ENCODE measurements around the gene HSF2BP. TPM values are rescaled to one million over a fixed set of nuclear protein-coding genes. Genes with fewer than 3 reads are reported as not detected.
"Not testable (repeated sequence)": the region's sequence is repeated elsewhere in the genome, so short reads cannot be mapped to it uniquely, and the experiment has no call there.

The HSF2BP gene
- total RNA-seq, 1 donor from 2014 or later, result 0.20 TPM

DNA sequence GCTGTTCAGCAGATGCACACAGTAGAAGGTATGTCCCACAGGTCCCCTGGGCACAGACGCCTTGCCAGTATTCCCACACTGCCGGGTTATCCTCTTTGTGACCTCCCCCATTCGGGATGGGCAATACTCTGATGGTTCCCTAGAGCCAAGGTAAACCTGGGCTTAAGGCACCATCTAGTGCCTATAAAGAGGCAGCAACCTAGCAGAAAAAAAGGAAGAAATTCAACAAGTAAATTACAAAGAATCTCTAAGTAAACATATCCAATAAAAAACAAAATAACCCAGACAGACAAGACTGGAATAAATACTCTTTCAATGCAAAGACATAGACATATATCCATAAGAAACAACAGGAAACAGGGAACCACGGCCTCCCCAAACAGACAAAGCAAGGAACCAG is 39.4 kb downstream of the HSF2BP start:
- DNase-seq (ENCODE audit: low read depth in 2 of 2), result peak in 1 of 2 donors; percentile 15

DNA sequence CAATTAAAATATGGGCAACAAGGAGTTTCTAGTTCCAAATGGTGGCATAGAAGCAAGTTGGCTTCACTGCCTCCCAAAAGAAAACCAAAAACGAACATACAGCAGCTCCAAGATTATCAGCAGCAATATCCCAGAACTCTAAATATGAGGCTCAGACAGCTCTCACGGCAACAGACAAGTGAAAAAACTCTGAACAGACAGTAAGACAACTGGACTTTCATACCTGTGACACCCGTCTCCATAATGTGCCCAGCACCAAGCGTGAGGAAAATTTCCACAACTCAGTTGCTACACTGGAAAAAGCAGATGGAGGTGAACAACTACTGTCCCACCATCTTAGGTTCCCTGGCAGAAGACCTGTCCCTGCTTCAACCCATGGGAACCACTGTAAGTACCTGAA is 39.9 kb downstream of the HSF2BP start:
- no peak for DNase-seq (ENCODE audit: low read depth in 2 of 2)

DNA sequence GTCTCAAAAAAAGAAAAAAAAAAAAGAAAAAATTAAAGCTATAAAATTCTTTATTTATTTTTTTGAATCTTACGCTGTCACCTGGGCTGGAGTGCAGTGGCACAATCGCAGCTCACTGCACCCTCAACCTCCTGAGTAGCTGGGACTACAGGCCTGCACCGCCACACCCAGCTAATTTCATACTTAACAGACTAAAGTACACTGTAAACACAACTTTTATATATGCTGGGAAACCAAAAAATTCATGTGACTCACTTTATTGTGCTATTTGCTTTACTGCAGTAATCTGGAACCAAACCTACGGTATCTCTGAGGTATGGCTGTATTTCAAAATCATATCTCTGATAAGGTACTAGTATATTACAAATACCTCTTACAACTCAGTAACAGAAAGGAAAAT is 40.3 kb downstream of the HSF2BP start:
- DNase-seq (ENCODE audit: low read depth in 2 of 2), result no peak

DNA sequence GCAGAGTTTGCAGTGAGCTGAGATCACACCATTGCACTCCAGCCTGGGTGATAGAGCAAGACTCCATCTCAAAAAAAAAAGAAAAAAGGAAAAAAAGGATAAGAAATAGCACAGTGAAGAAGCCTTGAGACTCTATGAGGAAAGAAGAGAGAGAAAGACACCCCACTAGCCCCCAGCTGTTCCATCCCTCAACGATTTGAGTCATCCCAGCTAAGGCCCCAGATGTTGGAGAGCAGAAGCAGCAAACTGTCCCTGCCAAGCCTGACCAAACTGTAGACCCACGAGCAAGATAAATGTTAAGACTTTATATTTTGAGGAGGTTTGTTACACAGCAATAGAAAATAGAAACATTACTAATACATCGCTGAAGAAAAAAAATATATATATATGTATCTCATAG is 42.4 kb downstream of the HSF2BP start:
- not testable (repeated sequence) for DNase-seq (ENCODE audit: low read depth in 2 of 2)

DNA sequence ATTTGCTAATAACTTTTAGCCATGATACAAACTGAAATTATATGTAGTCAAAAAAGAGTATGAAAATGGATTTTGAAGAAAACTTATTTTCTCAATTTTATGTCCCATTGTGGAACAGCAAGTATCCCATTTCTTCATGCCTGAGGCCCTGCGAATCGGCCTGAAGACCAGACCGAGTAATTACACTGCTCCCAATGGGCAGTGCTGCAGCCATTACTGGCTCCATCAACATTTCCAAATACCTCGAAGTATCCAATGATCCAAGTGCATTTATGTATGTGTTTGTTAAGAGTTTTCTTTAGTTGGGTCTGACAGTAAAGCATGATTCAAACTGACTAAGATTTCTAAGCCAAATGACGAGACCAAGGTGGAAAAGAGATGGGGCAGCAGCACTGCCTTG is 44.4 kb downstream of the HSF2BP start:
- DNase-seq (ENCODE audit: low read depth in 2 of 2), result no peak

DNA sequence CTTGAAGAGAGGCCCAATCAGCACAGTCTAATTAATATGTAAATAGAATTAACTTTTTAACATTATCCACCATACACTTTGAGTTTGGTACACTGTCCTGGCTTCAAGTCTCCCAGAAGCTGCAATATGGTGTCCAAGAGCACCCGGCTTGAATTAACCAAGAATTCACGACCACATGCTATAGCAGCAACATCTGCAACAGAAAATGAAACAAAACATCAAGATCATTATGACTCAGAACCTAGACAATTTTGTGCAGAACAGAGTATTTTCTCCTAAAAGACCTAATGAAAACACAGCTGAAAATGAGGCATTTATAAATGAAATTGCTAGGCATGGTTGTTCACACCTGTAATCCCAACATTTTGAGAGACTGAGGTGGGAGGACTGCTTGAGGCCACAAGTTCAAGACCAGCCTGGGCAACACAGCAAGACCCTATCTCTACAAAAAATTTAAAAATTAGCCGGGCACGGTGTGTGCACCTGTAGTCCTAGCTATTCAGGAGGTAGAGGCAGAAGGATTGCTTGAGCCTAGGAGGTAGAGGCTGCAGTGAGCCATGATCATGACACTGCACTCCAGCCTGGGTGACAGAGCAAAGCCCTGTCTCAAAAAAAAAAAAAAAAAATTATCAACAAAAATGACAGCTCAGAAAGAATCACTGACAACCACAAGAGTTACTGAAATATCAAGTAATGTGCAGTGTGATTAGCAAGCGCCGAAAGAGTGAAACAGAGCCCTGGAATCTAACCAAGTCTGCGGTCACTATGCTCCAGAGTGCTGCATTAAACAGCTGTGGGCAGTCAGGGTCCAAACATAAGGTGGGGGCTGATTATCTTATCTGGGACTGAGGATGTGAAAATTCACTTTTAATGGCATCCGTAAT is 45.3 kb downstream of the HSF2BP start:
- no peak for DNase-seq (ENCODE audit: low read depth in 2 of 2)

DNA sequence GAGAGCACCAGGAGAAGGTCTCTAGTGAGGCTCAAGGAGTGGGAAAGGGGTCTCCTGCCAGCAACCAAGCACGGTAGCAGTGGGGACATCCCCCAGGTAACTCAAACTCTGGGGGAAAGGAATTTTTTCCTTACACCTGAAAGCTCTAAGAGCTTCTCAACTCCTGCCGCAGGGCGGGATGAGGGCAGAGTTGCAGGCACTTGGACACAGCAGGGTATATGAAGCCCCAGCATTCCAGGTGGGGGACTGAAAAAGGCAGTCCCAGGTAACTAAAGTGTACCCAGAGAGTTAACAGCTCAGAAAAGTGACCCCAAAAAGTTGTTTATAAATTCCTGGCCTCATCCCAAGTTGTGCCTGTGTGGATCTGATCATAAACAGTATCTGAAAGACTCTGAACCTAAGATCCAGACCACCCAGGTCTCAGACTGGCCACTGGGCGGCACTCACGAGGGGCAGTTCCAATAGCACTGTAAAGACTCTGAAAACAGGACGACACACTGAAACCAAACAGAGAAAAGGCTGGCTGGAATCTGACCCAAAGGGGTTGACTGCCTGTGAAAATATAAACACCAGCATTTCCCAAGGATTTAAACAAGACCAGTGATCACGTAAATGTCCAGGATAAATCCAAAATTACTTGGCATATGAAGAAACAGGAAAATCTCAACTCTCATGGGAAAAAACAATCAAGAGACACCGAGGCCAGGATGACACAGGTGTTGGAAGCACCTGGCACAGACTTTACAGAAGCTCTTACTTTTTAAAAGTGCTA is 47.5 kb downstream of the HSF2BP start:
- DNase-seq (ENCODE audit: low read depth in 2 of 2), result peak; percentile 78 to 80

DNA sequence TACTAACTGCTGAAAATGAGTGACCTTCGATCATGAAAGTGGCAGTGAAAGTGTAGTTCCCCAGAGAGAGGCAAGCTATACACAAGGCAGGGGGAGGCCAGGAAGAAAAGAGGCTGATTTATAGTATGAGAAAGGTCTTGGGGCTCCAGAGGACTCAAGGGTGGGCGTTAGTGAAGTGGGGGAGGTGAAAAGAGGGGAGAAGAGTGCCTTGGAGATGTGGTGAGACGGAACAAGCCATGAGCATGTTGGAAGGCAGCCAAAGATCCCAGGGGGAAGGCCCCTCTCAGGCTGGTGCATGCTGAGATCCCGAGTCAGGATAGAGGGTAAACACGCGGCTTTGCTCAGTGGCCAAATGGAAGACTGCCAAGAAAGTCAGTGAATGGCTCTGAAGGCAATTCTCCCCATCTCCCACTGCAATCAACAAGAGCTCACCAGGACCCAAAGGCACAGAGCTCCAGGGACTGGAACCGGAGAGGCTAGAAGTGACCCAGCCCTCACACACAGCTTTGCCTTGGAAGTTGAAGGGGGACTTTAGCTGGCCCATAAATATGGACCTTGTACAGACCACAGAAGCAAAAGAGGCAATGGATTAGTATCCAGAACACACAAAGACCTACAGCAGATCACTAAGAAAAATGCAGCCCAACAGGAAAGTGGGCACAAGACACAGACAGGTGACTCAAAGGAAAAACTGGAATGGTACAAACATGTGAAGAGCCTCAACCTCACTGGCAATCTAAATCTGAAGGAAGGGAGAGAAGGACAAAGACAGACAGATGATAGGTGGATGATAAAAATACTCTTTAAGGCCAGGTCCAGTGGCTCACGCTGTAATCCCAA is 49.6 kb downstream of the HSF2BP start:
- DNase-seq (ENCODE audit: low read depth in 2 of 2), result peak; percentile 82 to 92

DNA sequence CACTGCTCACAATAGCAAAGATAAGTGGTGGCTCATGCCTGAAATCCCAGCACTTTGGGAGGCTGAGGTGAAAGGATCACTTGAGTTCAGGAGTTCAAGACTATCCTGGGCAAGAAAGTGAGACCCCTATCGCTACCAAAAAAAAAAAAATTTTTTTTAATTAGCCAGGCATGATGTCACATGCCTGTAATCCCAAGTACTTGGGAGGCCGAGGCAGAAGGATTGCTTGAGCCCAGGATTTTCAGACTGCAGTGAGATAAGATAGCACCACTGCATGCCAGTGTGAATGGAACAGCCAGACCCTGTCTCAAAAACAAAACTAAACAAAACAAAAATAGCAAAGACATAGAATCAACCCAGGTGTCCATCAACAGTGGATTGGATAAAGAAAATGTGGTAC is 50.6 kb downstream of the HSF2BP start:
- DNase-seq (ENCODE audit: low read depth in 2 of 2), result no peak

DNA sequence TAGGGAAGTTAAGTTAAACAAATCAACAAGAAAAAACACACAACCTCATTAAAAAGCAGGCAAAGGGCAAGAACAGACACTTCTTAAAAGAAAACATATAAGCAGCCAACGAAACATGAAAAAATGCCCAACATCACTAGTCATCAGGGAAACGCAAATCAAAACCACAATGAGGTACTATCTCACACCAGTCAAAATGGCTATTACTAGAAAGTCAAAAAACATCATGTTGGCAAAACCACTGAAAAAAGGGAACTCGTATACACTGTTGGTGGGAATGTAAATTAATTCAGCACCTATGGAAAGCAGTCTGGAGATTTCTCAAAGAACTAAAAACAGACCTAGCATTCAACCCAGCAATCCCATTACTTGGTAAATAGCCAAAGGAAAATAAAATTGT is 51.1 kb downstream of the HSF2BP start:
- peak in 1 of 2 donors; percentile 57 for DNase-seq (ENCODE audit: low read depth in 2 of 2)

DNA sequence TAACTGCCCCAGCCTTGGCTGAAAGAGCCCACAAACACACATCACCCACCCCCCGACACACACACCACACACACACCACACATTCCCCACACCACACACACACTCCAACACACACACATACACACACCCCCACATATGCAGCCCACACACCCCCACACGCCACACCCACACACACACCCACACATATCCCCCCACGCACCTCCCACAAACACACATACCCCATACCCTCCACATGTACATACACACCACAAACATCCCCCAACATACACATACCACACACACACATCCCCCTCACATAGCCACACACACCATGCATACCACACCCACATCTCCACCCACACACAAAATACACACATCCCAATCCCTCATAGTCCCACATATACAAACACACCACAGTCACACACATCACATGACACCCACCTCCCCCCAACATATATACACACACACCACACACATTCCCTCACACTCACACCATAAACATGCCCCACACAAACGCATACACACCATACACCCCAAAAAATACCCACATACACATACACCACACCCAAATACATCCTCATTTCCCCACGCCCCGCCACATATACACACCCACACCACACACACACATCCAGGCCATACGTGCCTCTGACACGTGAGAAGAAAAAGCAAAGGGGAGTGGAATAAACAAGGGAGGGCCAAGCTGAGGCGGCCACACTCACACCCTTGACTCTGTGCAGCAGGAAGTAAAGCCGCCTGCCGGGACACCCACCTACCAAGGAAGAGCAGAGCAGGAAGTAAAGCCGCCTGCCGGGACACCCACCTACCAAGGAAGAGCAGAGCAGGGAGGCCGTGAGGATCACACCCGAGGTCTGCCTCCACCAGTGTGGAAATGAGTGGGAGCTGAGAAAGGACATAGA is 53.7 kb downstream of the HSF2BP start:
- DNase-seq (ENCODE audit: low read depth in 2 of 2), result peak in 1 of 2 donors; percentile 46

DNA sequence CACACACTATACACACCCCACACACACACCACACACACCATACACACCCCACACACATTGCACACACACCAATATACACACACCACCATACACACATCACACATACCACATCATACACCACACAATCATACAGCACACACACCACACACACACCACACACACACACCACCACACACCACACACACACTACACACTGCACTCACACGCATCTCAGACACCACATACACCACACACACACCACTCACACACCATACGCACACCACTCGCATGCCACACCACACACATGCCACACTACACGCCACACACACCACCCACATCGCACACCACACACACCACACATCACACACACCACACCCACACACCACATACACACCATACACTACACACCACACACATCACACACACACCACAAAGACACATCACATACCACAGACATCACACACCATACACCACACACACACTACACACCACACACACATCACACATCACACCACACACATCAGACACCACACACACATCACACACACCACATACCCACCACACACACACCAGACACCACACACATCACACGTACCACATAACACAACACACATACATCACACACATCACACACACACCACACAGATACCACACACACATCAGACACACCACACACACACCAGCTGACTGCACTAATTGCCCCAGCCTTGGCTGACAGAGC is 54.6 kb downstream of the HSF2BP start:
- no peak for DNase-seq (ENCODE audit: low read depth in 2 of 2)

DNA sequence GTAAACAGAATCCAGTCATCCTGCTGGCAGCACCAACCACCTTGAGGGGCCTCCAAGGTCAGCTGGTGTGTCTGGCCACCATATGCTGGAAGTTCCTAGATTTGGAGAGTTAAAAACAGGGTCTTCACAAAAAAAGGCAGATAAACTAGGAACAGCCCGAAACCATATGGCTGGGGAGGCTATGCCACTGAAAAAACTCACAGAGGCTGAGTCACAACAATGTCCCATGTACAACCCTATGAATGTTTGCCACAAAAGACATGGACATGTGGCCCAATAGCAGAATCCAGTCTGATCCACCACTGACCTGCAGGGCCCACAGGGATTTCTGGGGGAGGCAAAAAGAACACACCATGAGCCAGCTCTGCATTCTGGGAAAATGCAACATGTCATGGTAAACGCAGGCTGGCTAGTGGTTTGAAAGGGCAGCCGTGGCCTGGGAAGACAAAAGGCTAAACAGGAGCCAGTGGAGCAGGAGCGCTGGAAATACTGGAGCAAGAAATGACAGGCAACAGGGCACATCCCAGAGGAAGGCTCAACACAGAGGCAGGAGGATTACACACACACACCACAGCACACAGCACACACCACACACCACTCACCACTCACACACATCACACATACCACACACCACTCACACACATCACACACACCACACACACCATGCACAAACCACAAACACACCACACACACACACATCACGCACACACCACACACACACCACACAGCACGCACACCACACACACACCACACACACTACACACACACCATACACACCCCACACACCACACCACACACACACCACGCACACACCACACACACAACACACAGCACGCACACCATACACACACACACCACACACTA is 55.4 kb downstream of the HSF2BP start:
- DNase-seq (ENCODE audit: low read depth in 2 of 2), result no peak

DNA sequence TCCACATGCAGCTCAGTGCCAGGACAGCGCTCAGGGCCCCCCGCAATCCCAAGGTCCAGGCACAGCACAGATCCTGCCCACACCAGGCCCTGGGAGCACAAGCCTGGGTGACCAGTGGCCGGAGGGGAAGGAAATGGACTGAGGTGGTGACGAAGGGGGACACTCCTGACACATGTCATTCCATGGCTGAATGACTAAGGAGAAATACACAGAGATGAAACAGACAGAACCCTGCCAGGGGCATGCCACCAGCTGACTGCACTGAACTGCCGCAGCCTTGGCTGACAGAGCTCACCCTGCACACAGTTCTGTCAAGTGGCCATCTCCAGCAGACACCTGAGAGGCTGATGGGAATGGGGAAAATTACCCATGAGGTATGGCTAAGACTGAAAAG is 56.1 kb downstream of the HSF2BP start:
- DNase-seq (ENCODE audit: low read depth in 2 of 2), result no peak

DNA sequence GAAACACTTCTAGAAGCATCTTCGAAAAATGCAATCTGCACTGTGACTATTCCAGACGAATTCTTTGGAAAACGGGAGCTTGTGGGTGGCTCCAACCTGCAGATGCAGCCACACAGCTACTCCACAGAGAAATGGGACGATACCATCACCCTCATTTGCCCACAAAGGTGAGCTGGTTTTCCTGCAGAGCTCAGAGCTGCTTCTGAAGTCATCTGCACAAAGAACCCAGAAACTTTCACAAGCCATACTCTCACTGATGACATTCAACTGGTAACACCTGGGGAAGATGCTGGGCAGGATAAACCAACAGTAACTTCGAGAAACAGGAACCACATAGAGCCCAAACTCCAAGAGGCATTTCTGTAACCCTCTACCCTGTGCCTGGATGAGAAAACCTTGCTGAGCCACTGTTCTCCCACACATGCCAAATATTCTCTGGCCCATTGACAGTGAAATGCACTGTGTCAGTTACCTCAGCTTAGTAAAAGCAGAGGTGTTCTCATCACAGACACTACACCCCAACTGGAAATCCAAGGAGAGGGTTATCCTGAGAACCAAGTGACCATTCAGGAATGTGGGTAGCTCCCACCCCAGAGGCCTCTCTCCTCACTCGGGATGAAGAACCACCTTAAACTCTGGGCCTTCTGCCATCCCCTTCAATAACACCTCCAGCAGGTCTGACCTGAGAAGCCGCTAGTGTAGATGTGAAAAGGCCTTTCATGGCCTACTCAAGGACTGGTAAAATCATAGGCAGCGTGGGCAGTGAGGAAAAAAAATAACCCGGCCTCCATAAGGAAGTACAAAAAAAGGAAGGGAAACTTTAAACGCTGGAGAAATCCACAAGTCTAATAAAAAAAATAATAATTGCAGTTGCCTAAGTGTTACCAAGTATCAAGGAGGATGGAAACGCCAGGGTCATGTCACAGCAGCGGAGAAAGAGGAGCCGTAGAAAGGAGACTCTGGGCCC is 56.7 kb downstream of the HSF2BP start:
- no peak for DNase-seq (ENCODE audit: low read depth in 2 of 2)

DNA sequence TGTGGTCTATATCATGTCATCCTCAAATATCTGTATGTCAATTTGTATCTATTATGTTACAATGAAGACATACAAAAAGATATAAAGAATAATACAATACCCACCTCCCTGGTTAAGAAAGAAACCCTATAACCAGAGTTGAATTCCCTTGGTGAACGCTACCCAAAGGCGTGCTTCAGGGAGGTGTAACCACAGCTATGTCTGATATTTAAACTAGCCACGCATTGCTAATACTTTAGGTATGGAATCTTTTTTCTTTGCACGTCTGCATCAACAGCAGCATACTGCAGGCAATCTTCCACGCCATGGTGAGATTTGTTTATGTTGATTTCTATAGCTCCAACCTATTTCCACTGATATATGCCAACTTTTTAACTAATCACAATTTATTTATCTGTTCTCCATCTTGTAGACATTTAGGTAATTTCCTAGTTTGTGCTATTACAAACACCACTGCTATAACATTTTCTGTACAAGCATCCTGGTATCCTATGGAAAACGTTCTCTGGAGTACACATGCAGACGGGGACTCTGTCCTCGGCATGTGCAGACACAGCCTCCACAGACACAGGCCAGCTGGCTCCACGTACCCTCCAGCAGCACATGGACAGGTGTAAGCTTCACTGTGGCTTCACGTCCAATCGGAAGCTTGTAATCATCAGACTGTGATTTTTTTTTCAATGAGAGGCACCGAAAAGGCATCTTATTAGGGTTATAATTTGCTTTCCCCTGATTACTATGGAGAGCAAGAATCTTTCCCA is 58.5 kb downstream of the HSF2BP start:
- no peak for DNase-seq (ENCODE audit: low read depth in 2 of 2)

DNA sequence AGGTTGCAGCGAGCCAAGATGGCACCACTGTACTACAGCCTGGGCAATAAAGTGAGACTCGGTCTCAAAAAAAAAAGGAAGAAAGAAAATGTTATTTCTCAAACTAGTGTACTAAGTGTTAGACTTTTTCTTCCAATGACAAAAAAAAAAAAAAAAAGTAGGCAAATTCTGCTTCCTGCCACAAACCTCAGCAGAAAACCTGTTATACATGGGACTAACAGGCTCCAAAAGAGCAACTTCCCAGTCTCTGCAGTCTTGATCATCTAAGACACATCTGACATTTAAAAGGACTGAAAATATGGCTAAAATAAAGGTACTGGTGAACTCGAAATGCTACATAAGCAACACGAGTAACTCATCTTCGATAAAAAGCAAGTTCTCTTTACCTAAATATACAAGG is 59.6 kb downstream of the HSF2BP start:
- no peak for DNase-seq (ENCODE audit: low read depth in 2 of 2)
